Transverse colon (tissue), 3 donors: ENCODE measurements around the gene SLC7A9.

Source experiments
- CTCF ChIP-seq, 5 experiments: fragments of 200-600 bp in 3 of 5; fragments of 450-650 bp in 2 of 5; sonication (generic) in 3 of 5; IDR thresholded peaks; 1 replicate in 2 of 5; 2 replicates in 3 of 5; pipeline ENCODE4 v1.5.1; 2016 to 2017; ENCODE audit warnings: antibody characterized with exemption in 5 of 5, inconsistent platforms in 3 of 5, mild to moderate bottlenecking in 2 of 5, moderate library complexity in 1 of 5
- EP300 ChIP-seq: sonication (generic); formaldehyde crosslinking; IDR thresholded peaks from one replicate; pipeline ENCODE4 v1.6.1; 2017; ENCODE audit warnings: antibody characterized with exemption, low read depth
- POLR2A ChIP-seq: fragments of 450-650 bp; IDR thresholded peaks from one replicate; pipeline ENCODE4 v1.6.1; 2016; ENCODE audit warnings: antibody characterized with exemption, mild to moderate bottlenecking, moderate library complexity

- TF ChIP-seq CTCF (IDR thresholded peaks at IDR 0.05) (no peak), EP300 (no peak), POLR2A (no peak)
Measured at GRCh38 chr19:32877323-32877912, 7.9 kb upstream of the SLC7A9 start.
